WTC11 (cell line): Measurements from ENCODE around the gene EVA1C. TPM values are rescaled to one million over a fixed set of nuclear protein-coding genes. Genes with fewer than 3 reads are reported as not detected.
A peak's percentile ranks its signal among the peaks of the same experiment; 100 is the strongest.

ENCODE experiments used
- ATAC-seq: fragments of 200-7000 bp; cut with Tn5 transposase; 2 replicates; pipeline ENCODE4 v1.10.0; 2021; ENCODE audit warnings: mild to moderate bottlenecking, moderate library complexity
- CTCF ChIA-PET: fragments of 300-600 bp; sonication (Branson Sonifier 250); formaldehyde crosslinking; loops from one replicate; lab custom pipeline; 2021; ENCODE audit warnings: antibody characterized with exemption; lab: Charles Lee
- POLR2A ChIA-PET: fragments of 350-600 bp; sonication (Branson Sonifier 250); formaldehyde crosslinking; loops from one replicate; lab custom pipeline; 2021; ENCODE audit warnings: antibody characterized with exemption; lab: Charles Lee
- DNase-seq: peaks from one replicate; pipeline ENCODE4 v3.0.0; 2021; ENCODE audit warnings: low spot score
- H3K27ac Mint-ChIP-seq: 2 replicates; pipeline ENCODE4 v1.8.0; 2021; ENCODE audit warnings: mixed read lengths
- H3K27me3 Mint-ChIP-seq: 2 replicates; pipeline ENCODE4 v1.8.0; 2021; ENCODE audit warnings: low read depth, mild to moderate bottlenecking, moderate library complexity, mixed read lengths
- H3K36me3 Mint-ChIP-seq: 2 replicates; pipeline ENCODE4 v1.8.0; 2021; ENCODE audit warnings: mixed read lengths
- H3K4me1 Mint-ChIP-seq: 2 replicates; pipeline ENCODE4 v1.8.0; 2022; ENCODE audit warnings: mixed read lengths
- H3K4me3 Mint-ChIP-seq: 2 replicates; pipeline ENCODE4 v1.8.0; 2021; ENCODE audit warnings: mild to moderate bottlenecking, moderate library complexity, mixed read lengths
- H3K9me3 Mint-ChIP-seq: 2 replicates; pipeline ENCODE4 v1.8.0; 2021; ENCODE audit warnings: mixed read lengths
- CDX4 ChIP-seq: fragments of 250-450 bp; sonication (Bioruptor Pico); IDR thresholded peaks from 2 replicates; pipeline ENCODE4 v1.9.0; 2021; ENCODE audit warnings: moderate library complexity, mild to moderate bottlenecking, inconsistent platforms, borderline replicate concordance
- E2F1 ChIP-seq: sonication (generic); formaldehyde crosslinking; IDR thresholded peaks from 2 replicates; pipeline ENCODE4 v1.8.0; 2022; ENCODE audit warnings: mild to moderate bottlenecking, missing genetic modification reagents
- E2F5 ChIP-seq: sonication (generic); formaldehyde crosslinking; IDR thresholded peaks from 2 replicates; pipeline ENCODE4 v1.8.1; 2022; ENCODE audit warnings: mild to moderate bottlenecking, moderate library complexity, missing genetic modification reagents
- FOXK1 ChIP-seq: sonication (generic); formaldehyde crosslinking; IDR thresholded peaks from 2 replicates; pipeline ENCODE4 v1.8.0; 2022; ENCODE audit warnings: mild to moderate bottlenecking, moderate library complexity, missing genetic modification reagents
- MLX ChIP-seq: sonication (generic); formaldehyde crosslinking; IDR thresholded peaks from 2 replicates; pipeline ENCODE4 v1.8.1; 2023; ENCODE audit warnings: mild to moderate bottlenecking, missing genetic modification reagents, moderate library complexity
- OVOL2 ChIP-seq: fragments of 250-450 bp; sonication (Bioruptor Pico); IDR thresholded peaks from 2 replicates; pipeline ENCODE4 v1.9.0; 2021; ENCODE audit warnings: mild to moderate bottlenecking, borderline replicate concordance
- SMAD4 ChIP-seq: sonication (generic); formaldehyde crosslinking; IDR thresholded peaks from 2 replicates; pipeline ENCODE4 v1.8.0; 2022; ENCODE audit warnings: mild to moderate bottlenecking, missing genetic modification reagents
- TEAD1 ChIP-seq: sonication (generic); formaldehyde crosslinking; IDR thresholded peaks from 2 replicates; pipeline ENCODE4 v1.8.0; 2022; ENCODE audit warnings: mild to moderate bottlenecking, missing genetic modification reagents
- ZNF317 ChIP-seq: sonication (generic); formaldehyde crosslinking; IDR thresholded peaks from 2 replicates; pipeline ENCODE4 v1.8.1; 2023; ENCODE audit warnings: low read depth, mild to moderate bottlenecking, moderate library complexity, missing genetic modification reagents, borderline replicate concordance
- ZNF416 ChIP-seq: fragments of 250-450 bp; sonication (Bioruptor Pico); IDR thresholded peaks from 2 replicates; pipeline ENCODE4 v1.9.0; 2021; ENCODE audit warnings: mild to moderate bottlenecking, inconsistent platforms
- ZNF423 ChIP-seq: fragments of 250-450 bp; sonication (Bioruptor Pico); IDR thresholded peaks from 2 replicates; pipeline ENCODE4 v2.1.2; 2022; ENCODE audit warnings: mild to moderate bottlenecking, moderate library complexity
- ZNF532 ChIP-seq: fragments of 250-450 bp; sonication (Bioruptor Pico); IDR thresholded peaks from 2 replicates; pipeline ENCODE4 v1.9.0; 2021; ENCODE audit warnings: mild to moderate bottlenecking, borderline replicate concordance
- total RNA-seq: library from RNA; stranded (reverse); gene quantifications from 3 replicates; pipeline ENCODE4 v1.2.3, GENCODE V29; 2021
- TF ChIP-seq, protein P1 (sequence below): sonication (generic); formaldehyde crosslinking; IDR thresholded peaks from 2 replicates; pipeline ENCODE4 v1.8.1; 2023; ENCODE audit warnings: mild to moderate bottlenecking, missing genetic modification reagents, borderline replicate concordance
- TF ChIP-seq, protein P2 (sequence below): sonication (generic); formaldehyde crosslinking; IDR thresholded peaks from 2 replicates; pipeline ENCODE4 v1.8.0; 2023; ENCODE audit warnings: missing genetic modification reagents, mild to moderate bottlenecking, borderline replicate concordance
- TF ChIP-seq, protein P3 (sequence below): sonication (generic); formaldehyde crosslinking; IDR thresholded peaks from 2 replicates; pipeline ENCODE4 v1.8.1; 2023; ENCODE audit warnings: mild to moderate bottlenecking, moderate library complexity, missing genetic modification reagents

EVA1C gene
- total RNA-seq, 1 experiment from 2014 or later, result 3.1 TPM

GRCh38 chr21:32457360-32457840 lies 44.9 kb downstream of the EVA1C start:
- Mint-ChIP-seq H3K27ac (no peak overlapping the region), H3K27me3 (no peaks in the 10 kb centered on the region; the same call in 1 of the 2 replicates)
- POLR2A ChIA-PET, result no interaction called here

More at GRCh38 chr21:32457360-32457840, 44.9 kb downstream of the EVA1C start:
- no peak for DNase-seq
- TF ChIP-seq, protein P1, sequence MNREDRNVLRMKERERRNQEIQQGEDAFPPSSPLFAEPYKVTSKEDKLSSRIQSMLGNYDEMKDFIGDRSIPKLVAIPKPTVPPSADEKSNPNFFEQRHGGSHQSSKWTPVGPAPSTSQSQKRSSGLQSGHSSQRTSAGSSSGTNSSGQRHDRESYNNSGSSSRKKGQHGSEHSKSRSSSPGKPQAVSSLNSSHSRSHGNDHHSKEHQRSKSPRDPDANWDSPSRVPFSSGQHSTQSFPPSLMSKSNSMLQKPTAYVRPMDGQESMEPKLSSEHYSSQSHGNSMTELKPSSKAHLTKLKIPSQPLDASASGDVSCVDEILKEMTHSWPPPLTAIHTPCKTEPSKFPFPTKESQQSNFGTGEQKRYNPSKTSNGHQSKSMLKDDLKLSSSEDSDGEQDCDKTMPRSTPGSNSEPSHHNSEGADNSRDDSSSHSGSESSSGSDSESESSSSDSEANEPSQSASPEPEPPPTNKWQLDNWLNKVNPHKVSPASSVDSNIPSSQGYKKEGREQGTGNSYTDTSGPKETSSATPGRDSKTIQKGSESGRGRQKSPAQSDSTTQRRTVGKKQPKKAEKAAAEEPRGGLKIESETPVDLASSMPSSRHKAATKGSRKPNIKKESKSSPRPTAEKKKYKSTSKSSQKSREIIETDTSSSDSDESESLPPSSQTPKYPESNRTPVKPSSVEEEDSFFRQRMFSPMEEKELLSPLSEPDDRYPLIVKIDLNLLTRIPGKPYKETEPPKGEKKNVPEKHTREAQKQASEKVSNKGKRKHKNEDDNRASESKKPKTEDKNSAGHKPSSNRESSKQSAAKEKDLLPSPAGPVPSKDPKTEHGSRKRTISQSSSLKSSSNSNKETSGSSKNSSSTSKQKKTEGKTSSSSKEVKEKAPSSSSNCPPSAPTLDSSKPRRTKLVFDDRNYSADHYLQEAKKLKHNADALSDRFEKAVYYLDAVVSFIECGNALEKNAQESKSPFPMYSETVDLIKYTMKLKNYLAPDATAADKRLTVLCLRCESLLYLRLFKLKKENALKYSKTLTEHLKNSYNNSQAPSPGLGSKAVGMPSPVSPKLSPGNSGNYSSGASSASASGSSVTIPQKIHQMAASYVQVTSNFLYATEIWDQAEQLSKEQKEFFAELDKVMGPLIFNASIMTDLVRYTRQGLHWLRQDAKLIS (CRISPR knock-in tag), result no peak
- TF ChIP-seq SMAD4 (CRISPR knock-in tag) (no peak), E2F1 (CRISPR knock-in tag) (no peak), ZNF532 (CRISPR knock-in tag) (no peak), ZNF317 (no peak), E2F5 (CRISPR knock-in tag) (no peak), TEAD1 (CRISPR knock-in tag) (no peak), ZNF423 (CRISPR knock-in tag) (no peak), FOXK1 (CRISPR knock-in tag) (no peak), MLX (CRISPR knock-in tag) (no peak), CDX4 (CRISPR knock-in tag) (no peak), OVOL2 (no peak), ZNF416 (CRISPR knock-in tag) (no peak)
- TF ChIP-seq, protein P2, sequence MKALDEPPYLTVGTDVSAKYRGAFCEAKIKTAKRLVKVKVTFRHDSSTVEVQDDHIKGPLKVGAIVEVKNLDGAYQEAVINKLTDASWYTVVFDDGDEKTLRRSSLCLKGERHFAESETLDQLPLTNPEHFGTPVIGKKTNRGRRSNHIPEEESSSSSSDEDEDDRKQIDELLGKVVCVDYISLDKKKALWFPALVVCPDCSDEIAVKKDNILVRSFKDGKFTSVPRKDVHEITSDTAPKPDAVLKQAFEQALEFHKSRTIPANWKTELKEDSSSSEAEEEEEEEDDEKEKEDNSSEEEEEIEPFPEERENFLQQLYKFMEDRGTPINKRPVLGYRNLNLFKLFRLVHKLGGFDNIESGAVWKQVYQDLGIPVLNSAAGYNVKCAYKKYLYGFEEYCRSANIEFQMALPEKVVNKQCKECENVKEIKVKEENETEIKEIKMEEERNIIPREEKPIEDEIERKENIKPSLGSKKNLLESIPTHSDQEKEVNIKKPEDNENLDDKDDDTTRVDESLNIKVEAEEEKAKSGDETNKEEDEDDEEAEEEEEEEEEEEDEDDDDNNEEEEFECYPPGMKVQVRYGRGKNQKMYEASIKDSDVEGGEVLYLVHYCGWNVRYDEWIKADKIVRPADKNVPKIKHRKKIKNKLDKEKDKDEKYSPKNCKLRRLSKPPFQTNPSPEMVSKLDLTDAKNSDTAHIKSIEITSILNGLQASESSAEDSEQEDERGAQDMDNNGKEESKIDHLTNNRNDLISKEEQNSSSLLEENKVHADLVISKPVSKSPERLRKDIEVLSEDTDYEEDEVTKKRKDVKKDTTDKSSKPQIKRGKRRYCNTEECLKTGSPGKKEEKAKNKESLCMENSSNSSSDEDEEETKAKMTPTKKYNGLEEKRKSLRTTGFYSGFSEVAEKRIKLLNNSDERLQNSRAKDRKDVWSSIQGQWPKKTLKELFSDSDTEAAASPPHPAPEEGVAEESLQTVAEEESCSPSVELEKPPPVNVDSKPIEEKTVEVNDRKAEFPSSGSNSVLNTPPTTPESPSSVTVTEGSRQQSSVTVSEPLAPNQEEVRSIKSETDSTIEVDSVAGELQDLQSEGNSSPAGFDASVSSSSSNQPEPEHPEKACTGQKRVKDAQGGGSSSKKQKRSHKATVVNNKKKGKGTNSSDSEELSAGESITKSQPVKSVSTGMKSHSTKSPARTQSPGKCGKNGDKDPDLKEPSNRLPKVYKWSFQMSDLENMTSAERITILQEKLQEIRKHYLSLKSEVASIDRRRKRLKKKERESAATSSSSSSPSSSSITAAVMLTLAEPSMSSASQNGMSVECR, result no peak
- TF ChIP-seq, protein P3, sequence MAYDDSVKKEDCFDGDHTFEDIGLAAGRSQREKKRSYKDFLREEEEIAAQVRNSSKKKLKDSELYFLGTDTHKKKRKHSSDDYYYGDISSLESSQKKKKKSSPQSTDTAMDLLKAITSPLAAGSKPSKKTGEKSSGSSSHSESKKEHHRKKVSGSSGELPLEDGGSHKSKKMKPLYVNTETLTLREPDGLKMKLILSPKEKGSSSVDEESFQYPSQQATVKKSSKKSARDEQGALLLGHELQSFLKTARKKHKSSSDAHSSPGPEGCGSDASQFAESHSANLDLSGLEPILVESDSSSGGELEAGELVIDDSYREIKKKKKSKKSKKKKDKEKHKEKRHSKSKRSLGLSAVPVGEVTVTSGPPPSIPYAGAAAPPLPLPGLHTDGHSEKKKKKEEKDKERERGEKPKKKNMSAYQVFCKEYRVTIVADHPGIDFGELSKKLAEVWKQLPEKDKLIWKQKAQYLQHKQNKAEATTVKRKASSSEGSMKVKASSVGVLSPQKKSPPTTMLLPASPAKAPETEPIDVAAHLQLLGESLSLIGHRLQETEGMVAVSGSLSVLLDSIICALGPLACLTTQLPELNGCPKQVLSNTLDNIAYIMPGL (CRISPR knock-in tag), result no peak
- TF ChIP-seq, all 79 proteins: peak for 0
- peak; percentile 53; the same call in 1 of the 2 replicates for ATAC-seq
- Mint-ChIP-seq H3K9me3 (peaks cover 13% of the 10 kb centered on the region), H3K4me3 (no peak overlapping the region), H3K36me3 (peaks cover 9% of the 10 kb centered on the region), H3K4me1 (peaks cover 8% of the 10 kb centered on the region)
- CTCF ChIA-PET, result interaction anchor here (0.9 to 1.7 kb wide), 4 partner anchors 13 to 112 kb away, joined by 3 to 5 read pairs (median 4); no protein-coding TSS in a partner anchor
